LNCaP clone FGC (cell line): ENCODE measurements around the gene HIVEP3.

ENCODE experiments used
- DNase-seq: peaks from one replicate; pipeline ENCODE4 v3.0.0-alpha.2; 2011; ENCODE audit warnings: low read depth
- H3K4me3 ChIP-seq: 2 replicates; pipeline ENCODE4 v1.5.1; 2011; ENCODE audit warnings: mild to moderate bottlenecking, low read depth, low read length, control low read depth
- CTCF ChIP-seq: IDR thresholded peaks from 2 replicates; pipeline ENCODE4 v1.5.1; 2012; ENCODE audit warnings: mild to moderate bottlenecking; ENCODE audit not compliant: control insufficient read depth, insufficient read depth; ENCODE audit errors: extremely low read depth

The HIVEP3 gene

GRCh38 chr1:41668054-41668660 is 250.6 kb downstream of the HIVEP3 start:
- TF ChIP-seq CTCF = no peak
- no peak overlapping the region for H3K4me3 ChIP-seq
- no peak for DNase-seq

- no peak overlapping the region for H3K4me3 ChIP-seq
- TF ChIP-seq CTCF = no peak
- peak; percentile 98 for DNase-seq
Observed at GRCh38 chr1:41666981-41667631, 251.6 kb downstream of the HIVEP3 start.

- DNase-seq = no peak
- TF ChIP-seq CTCF = no peak
- H3K4me3 ChIP-seq = no peak overlapping the region
Observed at GRCh38 chr1:41665962-41666917, 252.5 kb downstream of the HIVEP3 start.

- H3K4me3 ChIP-seq = no peak overlapping the region
- DNase-seq = no peak
- TF ChIP-seq CTCF = no peak
Observed at GRCh38 chr1:41664861-41665640, 253.7 kb downstream of the HIVEP3 start.

- TF ChIP-seq CTCF = no peak
- no peak overlapping the region for H3K4me3 ChIP-seq
- no peak for DNase-seq
Observed at GRCh38 chr1:41663671-41664400, 254.9 kb downstream of the HIVEP3 start.
